K562 (cell line): ENCODE data around the gene ARHGDIA. TPM values are rescaled to one million over a fixed set of nuclear protein-coding genes. Genes with fewer than 3 reads are reported as not detected.

Source experiments
- BDP1 ChIP-seq: IDR thresholded peaks from 3 replicates; pipeline ENCODE4 v1.6.1; 2011; ENCODE audit not compliant: insufficient read length, insufficient read depth
- CHD1 ChIP-seq: fragments of 200-600 bp; sonication (generic); IDR thresholded peaks from one replicate; pipeline ENCODE4 v1.6.1; 2012; ENCODE audit warnings: mild to moderate bottlenecking, moderate library complexity, low read length, inconsistent platforms
- EWSR1 ChIP-seq: fragments of 450-650 bp; IDR thresholded peaks from 2 replicates; pipeline ENCODE4 v1.6.1; 2018; ENCODE audit warnings: borderline replicate concordance, mild to moderate bottlenecking, low read depth, moderate library complexity; ENCODE audit not compliant: partially characterized antibody
- HDAC1 ChIP-seq, 2 experiments: fragments of 450-650 bp; IDR thresholded peaks; 2 replicates each; pipeline ENCODE4 v1.6.1; 2016 to 2017; ENCODE audit warnings: inconsistent platforms in 1 of 2, mild to moderate bottlenecking in 1 of 2, moderate library complexity in 1 of 2
- NUFIP1 ChIP-seq: fragments of 450-650 bp; IDR thresholded peaks from 2 replicates; pipeline ENCODE4 v1.6.1; 2018; ENCODE audit not compliant: partially characterized antibody
- ZNF507 ChIP-seq: conservative IDR thresholded peaks from 2 replicates; pipeline ENCODE4 v1.6.1; 2017; ENCODE audit warnings: missing genetic modification characterization, missing compliant biosample characterization
- ZNF583 ChIP-seq: fragments of 250-450 bp; sonication (Bioruptor Pico); IDR thresholded peaks from 2 replicates; pipeline ENCODE4 v1.4.0; 2020
- polyA plus RNA-seq, 8 experiments: library from polyadenylated mRNA; depleted of rRNA in 4 of 8; stranded (reverse) in 5 of 8; unstranded in 3 of 8; fragments of >200 nt; fragmentation: Nextera tagmentation in 2 of 8; fragmentation: Illumina TruSeq in 1 of 8; extraction: Ambion mirVana in 2 of 8; extraction: Trizol in 1 of 8; gene quantifications; 2 replicates each; pipeline versions ENCODE4 v1.2.1 to v1.2.3, GENCODE V29; 2011 to 2014; ENCODE audit warnings: inconsistent platforms in 1 of 8, missing spikeins in 1 of 8
- total RNA-seq, 7 experiments: library from RNA; depleted of rRNA in 6 of 7; stranded (reverse); fragments of >200 nt in 6 of 7; fragmentation: Illumina TruSeq in 2 of 7; extraction: Trizol in 2 of 7; gene quantifications; 2 replicates each; pipeline versions ENCODE4 v1.2.1 to v1.2.3, GENCODE V29; 2011 to 2021; ENCODE audit warnings: low replicate concordance in 1 of 7
- TF ChIP-seq, protein P1 (sequence below), 3 experiments: fragments of 200-800 bp in 1 of 3; fragments of 250-450 bp in 1 of 3; fragments of 450-650 bp in 1 of 3; sonication (Bioruptor Pico) in 1 of 3; sonication (Bioruptor generic) in 1 of 3; formaldehyde crosslinking in 1 of 3; IDR thresholded peaks; 2 replicates each; pipeline versions ENCODE4 v1.6.1 to v1.8.0; 2016 to 2022; ENCODE audit warnings: mild to moderate bottlenecking in 2 of 3, missing genetic modification characterization in 2 of 3, missing compliant biosample characterization in 1 of 3, moderate library complexity in 1 of 3
- TF ChIP-seq, protein P2 (sequence below): fragments of 200-800 bp; sonication (Bioruptor generic); IDR thresholded peaks from 2 replicates; pipeline ENCODE4 v1.6.1; 2016; ENCODE audit warnings: missing genetic modification characterization, missing compliant biosample characterization
- TF ChIP-seq, protein P3 (sequence below): sonication (generic); formaldehyde crosslinking; IDR thresholded peaks from 2 replicates; pipeline ENCODE4 v1.4.0; 2020; ENCODE audit warnings: mild to moderate bottlenecking, missing genetic modification reagents

ARHGDIA gene
- total and polyA plus RNA-seq, 9 of the 15 experiments (the other 6 are each of a cell fraction or from before 2014, with no cell fraction given), result 9.6 to 340 (median 97.6) TPM

DNA sequence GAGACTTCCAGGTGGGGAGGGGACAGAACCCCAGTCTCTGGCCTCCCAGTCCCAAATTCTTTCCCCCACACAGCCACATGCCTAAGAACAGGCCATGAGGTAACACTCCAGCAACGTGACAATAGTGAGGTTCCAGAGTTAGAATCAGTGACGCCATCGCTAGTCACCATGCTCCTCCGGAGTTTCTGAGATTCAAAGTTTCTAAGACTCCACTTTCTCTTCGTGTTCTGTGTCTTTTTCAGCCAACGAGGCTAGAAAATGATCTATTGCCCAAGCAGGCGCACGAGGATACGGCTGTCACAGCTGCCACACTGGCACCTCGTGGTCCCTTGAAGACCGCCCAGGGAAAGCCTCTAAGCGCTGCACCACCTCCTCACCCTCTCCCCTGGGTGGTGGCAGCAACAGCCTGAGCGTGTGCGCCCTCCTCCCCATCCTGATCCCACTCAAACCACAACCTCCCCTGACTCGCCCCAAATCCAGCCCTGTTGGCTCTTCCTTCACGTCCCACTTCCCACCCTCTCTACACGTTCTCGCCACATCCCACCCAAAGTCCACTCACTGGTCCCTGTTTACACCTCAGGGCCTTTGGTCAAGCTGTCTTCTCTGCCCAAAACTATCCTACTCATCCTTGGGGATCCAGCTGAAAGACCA, 39.1 kb downstream of the ARHGDIA start (continued):
- TF ChIP-seq, protein P1, sequence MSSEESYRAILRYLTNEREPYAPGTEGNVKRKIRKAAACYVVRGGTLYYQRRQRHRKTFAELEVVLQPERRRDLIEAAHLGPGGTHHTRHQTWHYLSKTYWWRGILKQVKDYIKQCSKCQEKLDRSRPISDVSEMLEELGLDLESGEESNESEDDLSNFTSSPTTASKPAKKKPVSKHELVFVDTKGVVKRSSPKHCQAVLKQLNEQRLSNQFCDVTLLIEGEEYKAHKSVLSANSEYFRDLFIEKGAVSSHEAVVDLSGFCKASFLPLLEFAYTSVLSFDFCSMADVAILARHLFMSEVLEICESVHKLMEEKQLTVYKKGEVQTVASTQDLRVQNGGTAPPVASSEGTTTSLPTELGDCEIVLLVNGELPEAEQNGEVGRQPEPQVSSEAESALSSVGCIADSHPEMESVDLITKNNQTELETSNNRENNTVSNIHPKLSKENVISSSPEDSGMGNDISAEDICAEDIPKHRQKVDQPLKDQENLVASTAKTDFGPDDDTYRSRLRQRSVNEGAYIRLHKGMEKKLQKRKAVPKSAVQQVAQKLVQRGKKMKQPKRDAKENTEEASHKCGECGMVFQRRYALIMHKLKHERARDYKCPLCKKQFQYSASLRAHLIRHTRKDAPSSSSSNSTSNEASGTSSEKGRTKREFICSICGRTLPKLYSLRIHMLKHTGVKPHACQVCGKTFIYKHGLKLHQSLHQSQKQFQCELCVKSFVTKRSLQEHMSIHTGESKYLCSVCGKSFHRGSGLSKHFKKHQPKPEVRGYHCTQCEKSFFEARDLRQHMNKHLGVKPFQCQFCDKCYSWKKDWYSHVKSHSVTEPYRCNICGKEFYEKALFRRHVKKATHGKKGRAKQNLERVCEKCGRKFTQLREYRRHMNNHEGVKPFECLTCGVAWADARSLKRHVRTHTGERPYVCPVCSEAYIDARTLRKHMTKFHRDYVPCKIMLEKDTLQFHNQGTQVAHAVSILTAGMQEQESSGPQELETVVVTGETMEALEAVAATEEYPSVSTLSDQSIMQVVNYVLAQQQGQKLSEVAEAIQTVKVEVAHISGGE (CRISPR knock-in tag; IDR thresholded peaks at IDR 0.05), result no peak
- TF ChIP-seq ZNF507 (tag) (no peak), HDAC1 (IDR thresholded peaks at IDR 0.05) (peak in 1 of 2 experiments; percentile 50; a peak in 1 of 4 replicates), NUFIP1 (no peak), BDP1 (no peak), CHD1 (no peak), EWSR1 (no peak), ZNF583 (CRISPR knock-in tag) (no peak)
- TF ChIP-seq, protein P2, sequence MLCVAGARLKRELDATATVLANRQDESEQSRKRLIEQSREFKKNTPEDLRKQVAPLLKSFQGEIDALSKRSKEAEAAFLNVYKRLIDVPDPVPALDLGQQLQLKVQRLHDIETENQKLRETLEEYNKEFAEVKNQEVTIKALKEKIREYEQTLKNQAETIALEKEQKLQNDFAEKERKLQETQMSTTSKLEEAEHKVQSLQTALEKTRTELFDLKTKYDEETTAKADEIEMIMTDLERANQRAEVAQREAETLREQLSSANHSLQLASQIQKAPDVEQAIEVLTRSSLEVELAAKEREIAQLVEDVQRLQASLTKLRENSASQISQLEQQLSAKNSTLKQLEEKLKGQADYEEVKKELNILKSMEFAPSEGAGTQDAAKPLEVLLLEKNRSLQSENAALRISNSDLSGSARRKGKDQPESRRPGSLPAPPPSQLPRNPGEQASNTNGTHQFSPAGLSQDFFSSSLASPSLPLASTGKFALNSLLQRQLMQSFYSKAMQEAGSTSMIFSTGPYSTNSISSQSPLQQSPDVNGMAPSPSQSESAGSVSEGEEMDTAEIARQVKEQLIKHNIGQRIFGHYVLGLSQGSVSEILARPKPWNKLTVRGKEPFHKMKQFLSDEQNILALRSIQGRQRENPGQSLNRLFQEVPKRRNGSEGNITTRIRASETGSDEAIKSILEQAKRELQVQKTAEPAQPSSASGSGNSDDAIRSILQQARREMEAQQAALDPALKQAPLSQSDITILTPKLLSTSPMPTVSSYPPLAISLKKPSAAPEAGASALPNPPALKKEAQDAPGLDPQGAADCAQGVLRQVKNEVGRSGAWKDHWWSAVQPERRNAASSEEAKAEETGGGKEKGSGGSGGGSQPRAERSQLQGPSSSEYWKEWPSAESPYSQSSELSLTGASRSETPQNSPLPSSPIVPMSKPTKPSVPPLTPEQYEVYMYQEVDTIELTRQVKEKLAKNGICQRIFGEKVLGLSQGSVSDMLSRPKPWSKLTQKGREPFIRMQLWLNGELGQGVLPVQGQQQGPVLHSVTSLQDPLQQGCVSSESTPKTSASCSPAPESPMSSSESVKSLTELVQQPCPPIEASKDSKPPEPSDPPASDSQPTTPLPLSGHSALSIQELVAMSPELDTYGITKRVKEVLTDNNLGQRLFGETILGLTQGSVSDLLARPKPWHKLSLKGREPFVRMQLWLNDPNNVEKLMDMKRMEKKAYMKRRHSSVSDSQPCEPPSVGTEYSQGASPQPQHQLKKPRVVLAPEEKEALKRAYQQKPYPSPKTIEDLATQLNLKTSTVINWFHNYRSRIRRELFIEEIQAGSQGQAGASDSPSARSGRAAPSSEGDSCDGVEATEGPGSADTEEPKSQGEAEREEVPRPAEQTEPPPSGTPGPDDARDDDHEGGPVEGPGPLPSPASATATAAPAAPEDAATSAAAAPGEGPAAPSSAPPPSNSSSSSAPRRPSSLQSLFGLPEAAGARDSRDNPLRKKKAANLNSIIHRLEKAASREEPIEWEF (CRISPR knock-in tag), result 0 out of 2 replicates have a peak, but pooled peaks have one; percentile 42
- TF ChIP-seq, protein P3, sequence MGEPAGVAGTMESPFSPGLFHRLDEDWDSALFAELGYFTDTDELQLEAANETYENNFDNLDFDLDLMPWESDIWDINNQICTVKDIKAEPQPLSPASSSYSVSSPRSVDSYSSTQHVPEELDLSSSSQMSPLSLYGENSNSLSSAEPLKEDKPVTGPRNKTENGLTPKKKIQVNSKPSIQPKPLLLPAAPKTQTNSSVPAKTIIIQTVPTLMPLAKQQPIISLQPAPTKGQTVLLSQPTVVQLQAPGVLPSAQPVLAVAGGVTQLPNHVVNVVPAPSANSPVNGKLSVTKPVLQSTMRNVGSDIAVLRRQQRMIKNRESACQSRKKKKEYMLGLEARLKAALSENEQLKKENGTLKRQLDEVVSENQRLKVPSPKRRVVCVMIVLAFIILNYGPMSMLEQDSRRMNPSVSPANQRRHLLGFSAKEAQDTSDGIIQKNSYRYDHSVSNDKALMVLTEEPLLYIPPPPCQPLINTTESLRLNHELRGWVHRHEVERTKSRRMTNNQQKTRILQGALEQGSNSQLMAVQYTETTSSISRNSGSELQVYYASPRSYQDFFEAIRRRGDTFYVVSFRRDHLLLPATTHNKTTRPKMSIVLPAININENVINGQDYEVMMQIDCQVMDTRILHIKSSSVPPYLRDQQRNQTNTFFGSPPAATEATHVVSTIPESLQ (CRISPR knock-in tag), result no peak
